Epidermal melanocyte (primary cell): Measurements from ENCODE around the gene HOXA9.

Experiments used
- DNase-seq: peaks from one replicate; pipeline ENCODE4 v3.0.0; 2011; ENCODE audit warnings: low spot score; ENCODE audit not compliant: insufficient read length

The HOXA9 gene

DNA sequence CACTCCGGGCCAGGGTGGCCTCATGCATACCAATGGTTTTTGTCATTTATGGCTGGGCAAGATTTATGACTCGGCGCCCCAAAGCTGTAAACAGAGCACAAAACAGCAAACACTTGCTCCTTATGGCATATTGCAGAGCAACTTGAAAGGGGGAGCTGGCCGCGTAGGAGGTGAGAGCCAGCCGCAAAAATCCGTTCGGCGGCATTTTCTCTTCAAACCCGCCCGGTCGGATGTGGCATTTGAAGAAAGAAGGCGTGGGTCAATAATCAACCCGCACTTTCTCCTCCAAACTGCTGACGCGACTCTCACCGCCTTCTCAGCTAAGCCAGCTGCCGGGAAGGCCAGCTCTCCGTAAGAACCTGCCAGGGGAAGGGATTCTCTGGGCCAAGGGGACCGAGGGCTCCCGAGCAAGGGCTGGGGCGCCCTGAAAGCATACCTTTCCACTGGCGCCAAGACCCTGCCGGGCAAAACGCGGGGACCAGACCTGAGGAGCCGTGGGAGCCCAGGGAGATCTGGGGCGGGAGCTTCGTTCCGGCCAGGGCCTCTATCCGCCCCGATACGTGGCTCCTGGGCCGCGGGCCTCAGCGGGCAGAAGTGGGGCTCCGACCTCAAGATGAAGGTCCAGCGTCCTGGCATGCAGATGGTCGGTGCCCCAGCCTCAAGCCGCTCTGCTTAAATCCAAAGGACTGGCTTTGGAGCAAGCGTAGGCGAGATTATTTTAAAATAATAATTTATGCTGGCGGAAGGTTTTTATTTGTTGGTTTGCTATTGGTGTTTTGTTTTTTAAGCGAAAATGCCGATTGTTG, 49.9 kb downstream of the HOXA9 start:
- DNase-seq, result no peak

GRCh38 chr7:27114881-27115220, 50.5 kb downstream of the HOXA9 start:
- no peak for DNase-seq

DNA sequence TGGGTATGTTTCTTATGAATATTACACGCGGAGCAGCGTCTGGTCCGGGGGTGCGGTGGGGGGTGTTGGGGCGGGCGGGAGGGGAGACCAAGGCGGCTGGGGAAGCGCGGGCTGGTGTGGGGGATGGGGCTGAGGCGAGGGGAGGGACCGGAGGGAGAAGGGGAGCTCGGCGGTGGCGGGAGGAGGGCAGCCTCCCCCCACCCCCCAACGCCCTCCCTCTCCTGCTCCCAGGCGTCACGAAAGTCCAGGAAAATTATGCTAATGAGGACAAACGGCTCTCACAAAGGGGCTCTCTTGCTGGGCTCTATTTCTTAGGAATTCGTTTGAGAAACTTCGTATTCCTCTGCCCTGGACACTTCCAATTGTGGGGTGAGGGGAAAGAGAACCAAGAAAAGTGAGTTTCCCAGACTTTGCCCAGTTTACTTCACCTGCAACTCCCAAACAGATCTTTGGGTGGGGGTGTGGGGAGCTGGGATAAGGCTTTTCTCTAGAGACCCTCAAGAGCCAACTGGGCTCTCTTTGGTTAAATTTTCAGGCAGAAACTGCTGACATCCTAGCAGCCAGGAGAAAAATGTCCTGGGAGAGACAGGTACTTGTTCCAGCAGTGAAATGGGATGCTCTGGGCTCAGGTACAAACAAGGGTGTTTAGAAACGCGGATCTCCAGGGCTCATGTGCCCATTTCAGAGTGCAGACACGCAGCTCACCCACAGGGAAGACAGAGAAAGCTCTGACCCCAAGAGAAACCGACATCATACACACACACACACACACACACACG, 51.2 kb downstream of the HOXA9 start:
- no peak for DNase-seq

DNA sequence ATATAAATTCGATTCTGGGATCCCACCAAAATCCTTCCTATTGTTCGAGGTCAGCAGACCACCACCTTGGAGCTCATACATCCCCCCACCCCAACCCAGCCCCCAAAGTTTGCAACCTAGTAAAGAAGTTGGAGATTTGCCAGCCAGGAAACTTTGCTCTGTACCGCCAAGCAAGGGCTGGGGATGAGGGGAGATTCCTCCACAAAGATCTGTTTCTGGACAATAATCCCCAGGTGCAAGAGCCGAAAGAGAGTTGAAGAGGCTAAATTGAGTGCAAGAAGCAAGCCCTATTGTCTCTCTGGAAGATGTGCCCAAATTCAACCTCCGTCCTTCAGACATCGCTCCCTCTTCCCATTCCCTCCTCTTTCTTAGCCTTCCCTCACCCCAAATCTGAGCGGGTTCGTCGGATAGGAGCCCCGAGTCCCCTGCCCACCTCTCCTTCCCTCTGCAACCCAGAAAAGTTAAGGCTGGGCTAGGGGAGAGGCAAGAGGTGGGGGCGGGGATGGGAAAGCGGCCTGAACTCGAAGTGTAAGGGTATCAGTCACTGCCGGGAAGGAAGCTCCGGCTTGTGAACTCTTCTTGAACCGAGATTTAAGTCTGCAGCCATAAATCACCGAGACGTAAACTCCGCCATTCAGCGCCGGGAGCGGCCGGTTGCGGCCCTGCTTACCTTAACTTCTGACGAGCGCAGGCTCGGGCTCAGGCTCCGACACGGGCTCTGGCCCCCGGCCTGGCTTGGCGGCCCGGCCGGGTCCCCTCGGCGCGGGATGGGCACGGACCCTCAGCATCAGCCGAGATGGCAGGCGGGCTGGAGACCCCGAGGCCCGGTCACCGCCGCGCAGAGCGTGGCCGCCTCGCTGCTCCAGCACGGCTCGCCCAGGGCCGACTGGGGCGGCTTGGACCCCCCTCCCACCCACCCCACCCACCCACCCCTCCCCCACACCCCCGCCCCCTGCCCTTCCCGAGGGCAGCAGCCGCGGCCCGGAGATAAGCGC, 52.1 kb downstream of the HOXA9 start:
- DNase-seq, result no peak
